Muscle of arm (tissue), 14 donors: ENCODE results near the gene CARF. TPM values are rescaled to one million over a fixed set of nuclear protein-coding genes. Genes with fewer than 3 reads are reported as not detected.
A peak's percentile ranks its signal among the peaks of the same experiment; 100 is the strongest.
"Not testable (repeated sequence)": the region's sequence is repeated elsewhere in the genome, so short reads cannot be mapped to it uniquely, and the experiment has no call there.

Experiments used
- DNase-seq: peaks from one replicate; pipeline ENCODE4 v3.0.0-alpha.2; 2013
- long read RNA-seq, 11 donors: transcript quantifications; one replicate each; lab custom pipeline, GENCODE V29; 2026
- polyA plus RNA-seq, 12 donors: library from polyadenylated mRNA; unstranded; fragments of 120-200 nt; gene quantifications; one replicate each; pipeline ENCODE4 v1.2.1, GENCODE V29; 2013; ENCODE audit not compliant: insufficient read length in 12 of 12

Gene CARF
- polyA plus RNA-seq, result 10 to 100 TPM in 7 of 12 donors, 1 to 10 TPM in 4, not detected in 1; 5.9 to 18.2 (median 11.5) TPM
- long read RNA-seq, donor 1, result 0 reads
- long read RNA-seq, donor 2, result 0 reads
- long read RNA-seq, donor 3, result 0 reads
- long read RNA-seq, donor 4, result 0 reads
- long read RNA-seq, donor 5, partial matches to known transcripts, result 27 of 27 reads
- long read RNA-seq, donor 5, other reads (novel, unspliced or antisense), result 0 of 27 reads
- long read RNA-seq, donor 6, result 0 reads
- long read RNA-seq, donor 7, result 0 reads
- long read RNA-seq, donor 8, partial matches to known transcripts, result 0 of 1 reads
- long read RNA-seq, donor 8, other reads (novel, unspliced or antisense), result 0 of 1 reads
- long read RNA-seq, donor 9, partial matches to known transcripts, result 0 of 1 reads
- long read RNA-seq, donor 9, other reads (novel, unspliced or antisense), result 0 of 1 reads
- long read RNA-seq, donor 10, result 0 reads
- long read RNA-seq, donor 11, result 0 reads

GRCh38 chr2:202911512-202912341 is at the start of gene CARF, which contains the start of gene WDR12:
CARF (plus strand) TSS chr2:202912275; CDS start chr2:202941903, 29,628 bp downstream.
WDR12 (minus strand) TSS chr2:202911673; CDS start chr2:202911476, 197 bp downstream.
- peak; percentile 97 for DNase-seq

DNA sequence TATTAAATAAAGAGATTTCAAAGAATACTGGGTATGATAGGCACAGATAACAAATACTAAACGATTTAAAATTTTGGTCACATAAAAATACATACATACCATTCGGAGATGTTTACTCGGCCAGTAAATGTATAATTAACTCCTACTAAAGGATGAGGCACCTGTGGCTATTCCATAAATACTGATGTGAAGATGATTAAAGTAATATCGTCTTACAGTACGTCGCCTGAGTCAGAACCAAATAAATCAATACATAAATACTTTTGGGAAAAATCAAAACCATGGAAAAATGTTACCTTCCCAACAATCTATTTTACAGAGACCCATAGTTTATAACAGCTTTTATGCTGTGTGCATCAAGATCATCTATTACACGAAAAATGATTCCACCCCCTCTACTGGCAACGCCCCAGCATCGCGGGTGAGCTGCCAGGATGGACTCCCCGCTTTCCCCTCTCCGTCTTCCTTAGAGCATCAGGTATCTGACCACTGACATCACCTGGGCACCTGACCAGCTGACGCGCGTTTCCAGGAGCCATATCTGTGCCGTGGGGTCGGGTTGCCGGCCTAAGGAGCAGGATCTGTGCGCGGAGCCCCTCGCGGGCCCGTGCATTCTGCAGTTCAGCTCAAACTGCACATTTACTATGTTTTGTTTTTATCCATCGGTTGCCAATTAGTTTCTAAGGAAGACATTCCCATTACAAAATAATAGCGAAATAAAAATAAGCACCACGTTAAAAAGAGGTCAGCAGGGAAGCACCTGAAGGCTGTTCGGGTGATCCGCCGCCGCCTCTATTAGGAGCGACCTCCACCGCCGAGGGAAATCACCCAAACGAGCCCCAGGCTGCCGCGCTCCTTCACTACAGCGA is 41.4 kb upstream of the CARF start:
- DNase-seq, result peak; percentile 78

DNA sequence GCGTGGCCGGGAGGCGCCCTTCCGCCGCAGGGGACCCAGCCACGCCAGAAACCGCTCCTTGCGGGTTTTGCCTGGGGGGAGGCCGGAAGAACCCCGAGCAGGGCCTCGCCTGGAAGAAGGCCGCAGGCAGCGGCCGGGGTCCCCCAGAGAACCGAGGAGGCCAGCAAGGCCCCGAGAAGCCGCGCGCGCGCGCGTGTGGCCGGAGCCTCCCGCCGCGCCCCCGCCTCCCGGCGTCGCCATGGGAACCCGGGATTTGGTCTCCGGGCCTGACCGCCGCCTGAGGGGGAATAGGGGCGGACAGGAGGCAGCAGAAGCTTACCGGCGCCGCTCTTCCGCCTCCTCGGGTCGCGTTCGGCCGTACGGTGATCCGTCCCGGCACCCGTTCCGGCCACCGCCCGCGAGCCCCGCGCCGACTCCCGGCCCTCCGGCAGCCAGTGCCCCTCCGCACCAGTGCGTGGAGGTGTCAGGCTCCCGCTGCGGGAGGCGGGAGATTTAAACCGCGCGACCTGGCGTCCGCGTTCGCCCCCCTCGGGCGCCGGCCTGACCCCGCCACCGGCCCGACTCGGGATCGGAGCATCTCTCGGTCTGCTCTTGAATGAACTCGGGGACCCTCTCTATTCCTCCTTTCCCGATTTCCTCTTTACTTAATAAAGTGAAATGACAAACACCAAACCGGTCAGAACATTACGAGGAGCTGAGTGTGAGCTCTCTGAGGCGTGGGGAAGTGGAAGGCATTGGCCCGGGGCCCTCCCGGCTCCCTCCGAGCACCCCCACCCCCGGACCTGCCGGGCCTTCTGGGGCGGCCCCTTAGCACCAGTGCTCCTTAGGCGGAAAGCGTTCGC is 40.6 kb upstream of the CARF start, which contains the start of gene ICA1L:
Gene ICA1L (minus strand): TSS at position 467 of the 842 bp plus-strand sequence. CDS start 42,757 bp downstream, outside the sequence.
- DNase-seq, result peak; percentile 77

- no peak for DNase-seq
Measured at GRCh38 chr2:202877699-202878098, 34.4 kb upstream of the CARF start.

GRCh38 chr2:202881570-202881969 is 30.5 kb upstream of the CARF start:
- DNase-seq, result no peak

DNA sequence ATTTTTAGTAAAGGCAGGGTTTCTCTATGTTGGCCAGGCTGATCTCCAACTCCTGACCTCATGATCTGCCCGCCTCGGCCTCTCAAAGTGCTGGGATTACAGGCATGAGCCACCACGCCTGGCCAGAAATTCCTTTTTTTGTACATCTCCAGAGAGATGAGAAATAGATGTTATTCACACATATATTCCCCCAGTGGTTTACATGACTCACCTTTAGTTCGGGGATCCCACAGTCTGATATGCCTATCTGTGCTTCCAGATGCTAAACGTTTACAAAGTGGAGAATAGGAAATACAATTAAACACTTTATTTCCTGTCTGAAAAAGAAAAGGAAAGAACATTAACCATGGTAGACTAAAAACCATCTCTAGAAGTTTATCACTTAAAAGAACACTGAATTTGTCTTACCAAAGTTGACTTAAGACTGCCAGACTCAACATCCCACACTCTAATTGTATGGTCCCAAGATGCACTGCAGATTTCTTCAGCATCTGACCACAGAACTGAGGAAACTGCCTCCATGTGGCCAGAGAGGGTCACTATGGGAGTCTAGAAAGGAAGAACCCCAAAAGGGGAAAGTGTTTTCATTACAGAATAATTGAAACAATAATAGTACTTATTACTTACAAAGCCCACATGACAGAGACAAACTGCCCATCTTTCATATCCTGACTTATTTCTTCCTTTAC is 27.9 kb upstream of the CARF start:
- no peak for DNase-seq

DNA sequence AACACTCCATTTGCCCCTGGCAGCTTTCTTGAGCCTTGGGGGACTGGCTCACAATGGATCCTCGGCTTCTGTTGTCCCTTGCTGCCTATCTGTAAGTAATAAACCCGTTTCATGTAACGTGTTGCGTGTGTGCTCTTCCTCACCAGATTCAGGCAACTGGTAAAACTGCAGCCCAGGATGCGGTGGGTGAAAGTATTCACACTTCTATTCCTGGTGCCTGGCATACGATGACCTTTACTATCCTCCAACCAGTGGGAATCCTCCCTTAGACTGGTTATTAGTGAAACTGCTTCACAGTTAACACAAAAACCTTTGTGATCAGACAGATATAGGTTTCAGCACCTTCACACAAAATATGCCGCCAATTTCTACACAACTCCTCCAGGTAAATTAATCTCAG is 26.9 kb upstream of the CARF start:
- DNase-seq, result no peak

DNA sequence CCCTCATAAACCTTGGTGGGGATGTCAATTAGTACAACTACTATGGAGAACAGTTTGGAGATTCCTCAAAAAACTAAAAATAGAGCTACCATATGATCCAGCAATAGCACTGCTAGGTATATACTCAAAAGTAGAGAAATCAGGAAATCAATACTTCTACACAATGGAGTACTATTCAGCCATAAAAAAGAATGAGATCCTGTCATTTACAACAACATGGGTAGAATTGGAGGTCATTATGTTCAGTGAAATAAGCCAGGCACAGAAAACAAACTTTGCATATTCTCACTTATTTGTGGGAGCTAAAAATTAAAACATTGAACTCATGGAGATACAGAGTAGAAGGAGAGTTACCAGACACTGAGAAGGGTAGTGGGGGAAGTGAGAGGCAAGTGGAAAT is 6.6 kb upstream of the CARF start:
- DNase-seq, result not testable (repeated sequence)

GRCh38 chr2:202908186-202908585 is 3.9 kb upstream of the CARF start:
- no peak for DNase-seq

DNA sequence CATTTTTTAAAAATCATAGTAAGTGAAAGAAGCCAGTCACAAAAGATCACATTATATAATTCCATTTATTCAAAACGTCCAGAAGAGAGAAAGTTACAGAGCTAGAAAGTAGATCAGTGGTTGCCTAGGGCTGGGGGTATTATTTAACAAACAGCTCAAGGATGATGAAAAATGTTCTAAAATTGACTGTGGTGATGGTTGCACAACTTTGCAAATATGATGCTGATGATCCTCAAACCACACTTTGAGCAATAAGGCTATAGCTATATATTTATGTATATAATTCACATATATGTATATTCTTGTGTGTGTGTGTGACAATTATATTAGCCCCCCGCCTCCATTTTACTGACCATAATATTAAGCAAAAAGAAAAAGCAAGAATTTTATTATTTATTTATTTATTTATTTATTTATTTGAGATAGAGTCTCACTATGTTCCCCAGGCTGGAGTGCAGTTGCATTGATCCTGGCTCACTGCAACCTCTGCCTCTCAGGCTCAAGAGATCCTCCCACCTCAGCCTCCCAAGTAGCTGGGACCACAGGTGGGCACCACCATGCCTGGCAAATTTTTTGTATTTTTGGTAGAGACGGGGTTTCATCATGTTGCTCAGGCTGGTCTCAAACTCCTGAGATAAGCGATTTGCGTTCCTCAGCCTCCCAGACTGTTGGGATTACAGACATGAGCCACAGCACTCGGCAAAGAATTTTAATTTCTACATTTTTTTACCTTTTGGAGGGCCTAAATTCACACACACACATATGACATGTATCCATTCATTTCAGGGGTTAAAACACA is 2.5 kb upstream of the CARF start:
- DNase-seq, result no peak

- not testable (repeated sequence) for DNase-seq
Measured at GRCh38 chr2:202910250-202910649, 1.8 kb upstream of the CARF start.

DNA sequence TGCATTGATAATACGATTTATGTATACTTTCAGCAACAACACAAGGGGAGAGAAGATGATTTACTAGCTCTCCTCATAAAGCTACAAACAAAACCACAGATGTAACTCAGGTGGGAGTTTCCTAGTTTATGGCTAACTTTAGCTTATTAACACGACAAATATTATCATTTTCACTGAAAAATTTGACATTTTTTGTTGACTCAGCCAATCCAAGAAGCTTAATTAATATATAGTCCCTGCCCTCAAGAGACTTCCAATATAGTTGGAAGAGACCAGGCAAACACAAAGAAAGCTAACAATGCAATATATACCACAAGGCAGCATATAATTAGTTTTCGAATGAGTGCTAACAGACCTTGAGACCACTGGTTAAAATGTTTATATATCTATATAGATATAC is 1.4 kb upstream of the CARF start:
- no peak for DNase-seq

GRCh38 chr2:202911203-202911511 is 918 bp upstream of the CARF start:
- DNase-seq, result no peak

GRCh38 chr2:202912342-202913201 is 497 bp downstream of the CARF start:
- peak; percentile 21 for DNase-seq

DNA sequence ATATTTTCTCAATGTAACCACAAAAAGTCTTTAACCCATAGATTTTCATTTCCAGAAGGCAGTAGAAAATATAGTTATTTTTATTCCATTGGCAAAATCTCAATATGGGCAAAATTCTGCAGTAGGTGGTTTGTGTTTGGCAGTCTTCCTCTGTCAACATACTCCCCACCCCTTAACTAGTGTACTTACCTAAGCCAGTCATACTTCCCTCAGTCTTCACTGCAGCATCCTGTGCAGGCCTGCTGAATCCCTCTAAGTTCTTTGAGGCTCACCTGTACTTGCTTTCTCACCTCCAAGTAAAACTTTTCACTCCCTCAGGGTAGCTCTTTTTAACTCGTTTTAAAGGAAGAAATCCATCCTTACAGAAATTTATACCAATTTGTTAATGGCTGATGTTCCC is 6.8 kb downstream of the CARF start:
- DNase-seq, result no peak

- DNase-seq, result no peak
Measured at GRCh38 chr2:202932425-202933138, 20.5 kb downstream of the CARF start.

- DNase-seq, result no peak
Measured at GRCh38 chr2:202933139-202933510, 21.1 kb downstream of the CARF start.

DNA sequence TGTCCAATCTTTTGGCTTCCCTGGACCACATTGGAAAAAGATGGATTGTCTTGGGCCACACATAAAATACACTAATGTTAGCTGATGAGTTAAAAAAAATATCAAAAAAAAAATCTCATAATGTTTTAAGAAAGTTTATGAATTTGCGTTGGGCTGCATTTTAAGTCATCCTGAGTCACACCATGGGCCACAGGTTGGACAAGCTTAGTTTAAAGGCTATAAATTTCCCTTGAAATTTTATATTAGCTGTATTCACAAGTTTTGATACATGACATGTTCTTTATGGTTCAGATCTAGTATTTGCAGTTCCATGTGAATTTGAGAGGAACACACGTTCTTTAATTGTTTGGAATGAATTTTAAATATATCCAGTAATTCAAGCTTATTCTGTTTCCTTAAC is 21.9 kb downstream of the CARF start:
- DNase-seq, result no peak
